ENCODE results near the gene SMC1B.

DNA sequence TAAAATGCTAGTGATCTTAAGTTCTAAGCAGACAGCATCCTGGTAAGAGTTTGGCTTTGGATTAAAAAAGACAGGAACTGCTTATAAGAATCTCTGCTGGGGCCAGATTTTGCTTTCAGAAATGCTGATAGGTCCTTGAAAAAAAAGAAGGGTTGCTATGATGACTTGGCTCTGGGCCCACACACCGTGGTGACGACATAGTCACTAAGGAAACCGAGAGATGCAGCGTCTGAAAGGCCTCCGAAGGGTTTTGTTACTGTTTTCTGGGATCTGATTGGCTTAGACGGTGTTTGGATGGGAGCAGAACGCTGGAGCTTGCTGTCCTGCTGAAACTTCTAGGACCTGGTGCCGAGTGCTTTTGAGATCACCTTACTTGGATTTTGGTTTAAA is 95.2 kb downstream of the SMC1B start:
- TF ChIP-seq POLR2AphosphoS5 (IDR thresholded peaks at IDR 0.05; ENCODE audit: low read depth, low read length) (no peak), SIN3A (IDR thresholded peaks at IDR 0.05; ENCODE audit: borderline replicate concordance, insufficient read depth, low read length) (no peak), TAF1 (IDR thresholded peaks at IDR 0.05; ENCODE audit: borderline replicate concordance, insufficient read depth, low read length) (no peak)
- TF ChIP-seq, protein P1, sequence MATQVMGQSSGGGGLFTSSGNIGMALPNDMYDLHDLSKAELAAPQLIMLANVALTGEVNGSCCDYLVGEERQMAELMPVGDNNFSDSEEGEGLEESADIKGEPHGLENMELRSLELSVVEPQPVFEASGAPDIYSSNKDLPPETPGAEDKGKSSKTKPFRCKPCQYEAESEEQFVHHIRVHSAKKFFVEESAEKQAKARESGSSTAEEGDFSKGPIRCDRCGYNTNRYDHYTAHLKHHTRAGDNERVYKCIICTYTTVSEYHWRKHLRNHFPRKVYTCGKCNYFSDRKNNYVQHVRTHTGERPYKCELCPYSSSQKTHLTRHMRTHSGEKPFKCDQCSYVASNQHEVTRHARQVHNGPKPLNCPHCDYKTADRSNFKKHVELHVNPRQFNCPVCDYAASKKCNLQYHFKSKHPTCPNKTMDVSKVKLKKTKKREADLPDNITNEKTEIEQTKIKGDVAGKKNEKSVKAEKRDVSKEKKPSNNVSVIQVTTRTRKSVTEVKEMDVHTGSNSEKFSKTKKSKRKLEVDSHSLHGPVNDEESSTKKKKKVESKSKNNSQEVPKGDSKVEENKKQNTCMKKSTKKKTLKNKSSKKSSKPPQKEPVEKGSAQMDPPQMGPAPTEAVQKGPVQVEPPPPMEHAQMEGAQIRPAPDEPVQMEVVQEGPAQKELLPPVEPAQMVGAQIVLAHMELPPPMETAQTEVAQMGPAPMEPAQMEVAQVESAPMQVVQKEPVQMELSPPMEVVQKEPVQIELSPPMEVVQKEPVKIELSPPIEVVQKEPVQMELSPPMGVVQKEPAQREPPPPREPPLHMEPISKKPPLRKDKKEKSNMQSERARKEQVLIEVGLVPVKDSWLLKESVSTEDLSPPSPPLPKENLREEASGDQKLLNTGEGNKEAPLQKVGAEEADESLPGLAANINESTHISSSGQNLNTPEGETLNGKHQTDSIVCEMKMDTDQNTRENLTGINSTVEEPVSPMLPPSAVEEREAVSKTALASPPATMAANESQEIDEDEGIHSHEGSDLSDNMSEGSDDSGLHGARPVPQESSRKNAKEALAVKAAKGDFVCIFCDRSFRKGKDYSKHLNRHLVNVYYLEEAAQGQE (IDR thresholded peaks at IDR 0.05; ENCODE audit: insufficient read depth in 1 of 2, low read depth in 2 of 2, low read length in 2 of 2), result no peak

Measured in PFSK-1 (cell line).